OCI-LY1 (cell line): Measurements from ENCODE around the gene HELQ.

Source experiments
- EZH2 ChIP-seq: fragments of 200-600 bp; sonication (generic), shearing (Covaris generic); IDR thresholded peaks from 2 replicates; pipeline ENCODE4 v1.8.0; 2017; ENCODE audit warnings: borderline replicate concordance, mixed run types, mild to moderate bottlenecking, antibody characterized with exemption, low read length, moderate library complexity, mixed read lengths
- TF ChIP-seq, protein P1 (sequence below): fragments of 200-600 bp; sonication (generic), shearing (Covaris generic); IDR thresholded peaks from 2 replicates; pipeline ENCODE4 v1.5.1; 2017; ENCODE audit warnings: mild to moderate bottlenecking, antibody characterized with exemption, low read length, moderate library complexity, mixed read lengths

DNA sequence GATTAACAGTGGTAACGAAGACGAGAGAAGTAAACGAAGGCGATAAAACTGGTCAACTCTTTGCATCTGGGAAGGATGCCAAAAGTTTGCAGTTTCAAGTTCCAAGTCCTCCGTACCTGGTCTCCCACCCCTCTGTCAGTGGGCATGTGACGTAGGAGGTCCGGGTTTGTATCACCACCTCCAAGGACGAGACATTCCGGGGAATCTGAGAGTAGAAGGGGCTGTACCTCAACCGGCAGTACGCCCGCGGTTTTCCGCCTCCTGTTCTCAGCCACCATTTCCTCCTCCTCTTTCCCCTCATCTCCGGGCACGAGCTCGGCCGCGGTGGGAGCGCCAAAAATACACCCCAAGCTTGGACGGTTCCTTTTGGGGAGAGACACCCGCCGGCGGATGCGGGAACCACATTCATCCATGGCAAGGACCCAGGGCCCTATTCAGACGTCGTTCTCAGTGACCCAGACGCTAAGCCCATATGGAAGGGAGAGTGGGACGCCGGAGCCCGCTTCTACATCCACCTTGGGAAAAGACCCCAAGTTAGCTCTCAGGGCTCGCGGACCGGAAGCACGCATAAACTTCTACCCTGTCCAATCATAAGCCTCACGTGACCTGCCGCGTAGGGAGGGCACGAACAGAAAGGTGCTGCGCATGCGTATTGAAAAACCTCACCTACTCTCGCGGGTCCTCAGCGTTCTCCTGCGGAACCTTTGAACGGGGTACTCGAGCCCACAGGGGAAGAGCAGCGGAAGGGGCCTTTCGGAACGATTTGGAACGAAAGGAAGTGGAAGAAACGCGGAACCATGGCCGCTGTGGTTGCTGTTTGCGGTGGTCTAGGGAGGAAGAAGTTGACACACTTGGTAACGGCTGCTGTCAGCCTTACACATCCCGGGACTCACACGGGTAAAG lies at the start of gene HELQ, which contains the start of gene MRPS18C:
- TF ChIP-seq, protein P1, sequence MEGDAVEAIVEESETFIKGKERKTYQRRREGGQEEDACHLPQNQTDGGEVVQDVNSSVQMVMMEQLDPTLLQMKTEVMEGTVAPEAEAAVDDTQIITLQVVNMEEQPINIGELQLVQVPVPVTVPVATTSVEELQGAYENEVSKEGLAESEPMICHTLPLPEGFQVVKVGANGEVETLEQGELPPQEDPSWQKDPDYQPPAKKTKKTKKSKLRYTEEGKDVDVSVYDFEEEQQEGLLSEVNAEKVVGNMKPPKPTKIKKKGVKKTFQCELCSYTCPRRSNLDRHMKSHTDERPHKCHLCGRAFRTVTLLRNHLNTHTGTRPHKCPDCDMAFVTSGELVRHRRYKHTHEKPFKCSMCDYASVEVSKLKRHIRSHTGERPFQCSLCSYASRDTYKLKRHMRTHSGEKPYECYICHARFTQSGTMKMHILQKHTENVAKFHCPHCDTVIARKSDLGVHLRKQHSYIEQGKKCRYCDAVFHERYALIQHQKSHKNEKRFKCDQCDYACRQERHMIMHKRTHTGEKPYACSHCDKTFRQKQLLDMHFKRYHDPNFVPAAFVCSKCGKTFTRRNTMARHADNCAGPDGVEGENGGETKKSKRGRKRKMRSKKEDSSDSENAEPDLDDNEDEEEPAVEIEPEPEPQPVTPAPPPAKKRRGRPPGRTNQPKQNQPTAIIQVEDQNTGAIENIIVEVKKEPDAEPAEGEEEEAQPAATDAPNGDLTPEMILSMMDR = peak; percentile 20; the same call in 1 of the 2 replicates
- no peak for TF ChIP-seq EZH2
